H9 (cell line): ENCODE measurements around the gene AMBRA1. TPM values are rescaled to one million over a fixed set of nuclear protein-coding genes. Genes with fewer than 3 reads are reported as not detected.

Source experiments
- DNase-seq: peaks from one replicate; pipeline ENCODE4 v3.0.0-alpha.2; 2017
- H2AFZ ChIP-seq: one replicate; pipeline ENCODE4 v1.6.1; 2013; ENCODE audit warnings: mild to moderate bottlenecking, low read length, control low read depth, moderate library complexity
- H2AK5ac ChIP-seq: 2 replicates; pipeline ENCODE4 v1.6.1; 2013; ENCODE audit warnings: low read length, control low read depth, mixed read lengths; ENCODE audit not compliant: insufficient read length
- H2BK120ac ChIP-seq: one replicate; pipeline ENCODE4 v1.6.1; 2013; ENCODE audit warnings: low read depth, mild to moderate bottlenecking, low read length, control low read depth, inconsistent platforms; ENCODE audit not compliant: poor library complexity, severe bottlenecking
- H2BK12ac ChIP-seq: 2 replicates; pipeline ENCODE4 v1.6.1; 2013; ENCODE audit warnings: low read length, control low read depth, mixed read lengths, low read depth; ENCODE audit not compliant: insufficient read length
- H2BK15ac ChIP-seq: 2 replicates; pipeline ENCODE4 v1.6.1; 2013; ENCODE audit warnings: low read depth, low read length, control low read depth
- H2BK20ac ChIP-seq: one replicate; pipeline ENCODE4 v1.6.1; 2013; ENCODE audit warnings: low read depth, mild to moderate bottlenecking, low read length, control low read depth, inconsistent platforms; ENCODE audit not compliant: poor library complexity, severe bottlenecking
- H2BK5ac ChIP-seq: 2 replicates; pipeline ENCODE4 v1.6.1; 2013; ENCODE audit warnings: low read length, control low read depth, mixed read lengths; ENCODE audit not compliant: insufficient read length
- H3K14ac ChIP-seq: 2 replicates; pipeline ENCODE4 v1.6.1; 2013; ENCODE audit warnings: low read length, control low read depth; ENCODE audit not compliant: insufficient read depth
- H3K18ac ChIP-seq: 2 replicates; pipeline ENCODE4 v1.6.1; 2013; ENCODE audit warnings: low read depth, mild to moderate bottlenecking, mixed read lengths, low read length, control low read depth; ENCODE audit not compliant: insufficient read length
- H3K23ac ChIP-seq: 2 replicates; pipeline ENCODE4 v1.6.1; 2013; ENCODE audit warnings: low read length, control low read depth, mixed read lengths, low read depth; ENCODE audit not compliant: insufficient read length
- H3K23me2 ChIP-seq: 2 replicates; pipeline ENCODE4 v1.6.1; 2013; ENCODE audit warnings: low read depth, mild to moderate bottlenecking, mixed read lengths, low read length, control low read depth; ENCODE audit not compliant: insufficient read length, poor library complexity, severe bottlenecking
- H3K27ac ChIP-seq: 2 replicates; pipeline ENCODE4 v1.5.1; 2013; ENCODE audit warnings: low read length, control low read depth, mixed read lengths, low read depth; ENCODE audit not compliant: insufficient read length
- H3K27me3 ChIP-seq: 2 replicates; pipeline ENCODE4 v1.6.1; 2013; ENCODE audit warnings: low read length, control low read depth, inconsistent platforms; ENCODE audit not compliant: insufficient read depth
- H3K4ac ChIP-seq: 2 replicates; pipeline ENCODE4 v1.6.1; 2013; ENCODE audit warnings: low read depth, mild to moderate bottlenecking, control low read depth, inconsistent platforms, low read length, moderate library complexity
- H3K4me1 ChIP-seq: 2 replicates; pipeline ENCODE4 v1.6.1; 2013; ENCODE audit warnings: low read length, control low read depth, inconsistent platforms; ENCODE audit not compliant: insufficient read depth
- H3K4me2 ChIP-seq: 2 replicates; pipeline ENCODE4 v1.6.1; 2013; ENCODE audit warnings: low read length, control low read depth, mixed read lengths; ENCODE audit not compliant: insufficient read length, insufficient read depth
- H3K56ac ChIP-seq: 2 replicates; pipeline ENCODE4 v1.6.1; 2013; ENCODE audit warnings: low read depth, mild to moderate bottlenecking, mixed read lengths, low read length, control low read depth; ENCODE audit not compliant: insufficient read length
- H3K79me1 ChIP-seq: 2 replicates; pipeline ENCODE4 v1.6.1; 2013; ENCODE audit warnings: low read depth, mild to moderate bottlenecking, moderate library complexity, low read length, control low read depth, inconsistent platforms; ENCODE audit not compliant: insufficient read depth, poor library complexity, severe bottlenecking
- H3K79me2 ChIP-seq: 2 replicates; pipeline ENCODE4 v1.6.1; 2013; ENCODE audit warnings: low read length, control low read depth, inconsistent platforms; ENCODE audit not compliant: insufficient read depth
- H3K9ac ChIP-seq: 2 replicates; pipeline ENCODE4 v1.6.1; 2013; ENCODE audit warnings: low read length, control low read depth, mixed read lengths; ENCODE audit not compliant: insufficient read length; ENCODE audit errors: extremely low read depth
- H3K9me3 ChIP-seq: one replicate; pipeline ENCODE4 v1.6.1; 2013; ENCODE audit warnings: low read depth, low read length, inconsistent platforms; ENCODE audit not compliant: control insufficient read depth
- H3T11ph ChIP-seq: one replicate; pipeline ENCODE4 v1.6.1; 2013; ENCODE audit warnings: mild to moderate bottlenecking, low read length, control low read depth, inconsistent platforms
- H4K20me1 ChIP-seq: one replicate; pipeline ENCODE4 v1.6.1; 2013; ENCODE audit not compliant: control insufficient read depth, insufficient read length, insufficient read depth
- H4K5ac ChIP-seq: 2 replicates; pipeline ENCODE4 v1.6.1; 2013; ENCODE audit warnings: low read depth, mild to moderate bottlenecking, mixed read lengths, low read length, control low read depth; ENCODE audit not compliant: insufficient read length
- H4K8ac ChIP-seq: replicated peaks from 2 replicates; pipeline ENCODE4 v1.6.1; 2013; ENCODE audit warnings: low read length, control low read depth, mixed read lengths, low read depth; ENCODE audit not compliant: insufficient read length
- H4K91ac ChIP-seq: 2 replicates; pipeline ENCODE4 v1.6.1; 2013; ENCODE audit warnings: low read depth, mild to moderate bottlenecking, moderate library complexity, mixed read lengths, low read length, control low read depth; ENCODE audit not compliant: insufficient read length
- H3K27ac Mint-ChIP-seq, 3 experiments: 2 replicates in 2 of 3; 3 replicates in 1 of 3; pipeline ENCODE4 v1.8.0; 2020 to 2021; ENCODE audit warnings: mixed read lengths in 3 of 3, mild to moderate bottlenecking in 1 of 3, moderate library complexity in 1 of 3
- H3K27me3 Mint-ChIP-seq: 2 replicates; pipeline ENCODE4 v1.8.0; 2021; ENCODE audit warnings: low read depth, mild to moderate bottlenecking, moderate library complexity, mixed read lengths
- H3K36me3 Mint-ChIP-seq, 3 experiments: 2 replicates in 2 of 3; 3 replicates in 1 of 3; pipeline ENCODE4 v1.8.0; 2020 to 2021; ENCODE audit warnings: low read depth in 3 of 3, mixed read lengths in 3 of 3; ENCODE audit not compliant: insufficient read depth in 1 of 3
- H3K4me1 Mint-ChIP-seq, 2 experiments: 2 replicates each; pipeline ENCODE4 v1.8.0; 2020; ENCODE audit warnings: mixed read lengths in 2 of 2
- H3K4me3 Mint-ChIP-seq, 2 experiments: 2 replicates in 1 of 2; 3 replicates in 1 of 2; pipeline ENCODE4 v1.8.0; 2020 to 2021; ENCODE audit warnings: mild to moderate bottlenecking in 2 of 2, mixed read lengths in 2 of 2, moderate library complexity in 1 of 2
- H3K9me3 Mint-ChIP-seq, 2 experiments: 2 replicates in 1 of 2; 3 replicates in 1 of 2; pipeline ENCODE4 v1.8.0; 2020; ENCODE audit warnings: mild to moderate bottlenecking in 2 of 2, mixed read lengths in 2 of 2, moderate library complexity in 1 of 2
- CTCF ChIP-seq: fragments of 200-600 bp; sonication (generic); conservative IDR thresholded peaks from 3 replicates; pipeline ENCODE4 v1.8.0; 2021; ENCODE audit warnings: antibody characterized with exemption, mild to moderate bottlenecking
- WGBS: extraction: QIAGEN DNeasy Blood & Tissue Kit; methylation state at CpG from one replicate; pipeline ENCODE4 v1.1.7; 2013; ENCODE audit warnings: missing lambda C conversion rate, low lambda C conversion rate, mixed read lengths; ENCODE audit not compliant: insufficient read length; ENCODE audit errors: extremely low coverage; 5-methylcytosine and 5-hydroxymethylcytosine counted together
- total RNA-seq: library from RNA; stranded (reverse); gene quantifications from 2 replicates; pipeline ENCODE4 v1.2.1, GENCODE V29; 2021

Gene AMBRA1
- total RNA-seq, 1 experiment from 2014 or later, result 37.5 TPM

DNA sequence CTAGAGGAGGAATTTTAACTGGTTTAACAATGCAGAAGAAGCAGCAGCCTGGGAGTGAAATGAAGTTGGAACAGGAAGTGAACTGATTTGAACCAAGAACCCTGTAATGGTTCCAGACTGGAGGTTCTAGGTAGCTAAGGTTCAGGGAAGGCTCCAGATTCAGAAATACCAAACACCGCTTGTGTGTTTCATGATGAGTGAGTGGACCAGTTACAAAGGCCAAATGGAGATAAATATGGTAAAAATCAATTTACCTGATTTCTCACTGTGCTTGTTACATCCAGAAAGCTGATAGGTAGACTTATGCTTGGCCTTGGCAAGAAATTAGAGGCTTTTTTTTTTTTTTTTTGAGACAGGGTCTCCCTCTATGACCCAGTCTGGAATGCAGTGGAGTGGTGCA, 36.4 kb upstream of the AMBRA1 start:
- Histone ChIP-seq H2BK15ac (no peak overlapping the region), H3K18ac (no peak overlapping the region), H3K9me3 (no peaks in the 10 kb centered on the region), H4K20me1 (no peaks in the 10 kb centered on the region), H3K79me2 (no peaks in the 10 kb centered on the region), H3K4me1 (no peaks in the 10 kb centered on the region), H3K27me3 (no peaks in the 10 kb centered on the region), H2BK120ac (no peak overlapping the region), H3K4ac (no peak overlapping the region), H2AFZ (no peak overlapping the region), H2BK5ac (no peak overlapping the region), H4K5ac (no peak overlapping the region), H2BK12ac (no peak overlapping the region), H3K23me2 (no peaks in the 10 kb centered on the region), H3K9ac (no peak overlapping the region), H3K14ac (no peak overlapping the region), H4K91ac (no peak overlapping the region), H3K27ac (no peak overlapping the region), H4K8ac (no peak overlapping the region), H3K56ac (no peak overlapping the region), H3K4me2 (no peak overlapping the region), H3T11ph (no peak overlapping the region), H3K23ac (no peak overlapping the region), H2BK20ac (no peak overlapping the region), H2AK5ac (no peak overlapping the region), H3K79me1 (no peaks in the 10 kb centered on the region)
- Mint-ChIP-seq H3K36me3 (peaks cover 6 to 32% (median 25%) of the 10 kb centered on the region in 3 experiments), H3K4me3 (no peak overlapping the region), H3K9me3 (no peaks in the 10 kb centered on the region), H3K27ac (no peak overlapping the region), H3K27me3 (no peaks in the 10 kb centered on the region), H3K4me1 (peaks cover 4% of the 10 kb centered on the region in 2 experiments; a peak in 2 of 4 replicates)
- DNase-seq, result no peak
- TF ChIP-seq CTCF, result no peak
- no CpG with 5 or more reads among the region's 1 CpG for WGBS
